Measurements from ENCODE around the gene ARL4A. TPM values are rescaled to one million over a fixed set of nuclear protein-coding genes. Genes with fewer than 3 reads are reported as not detected.

Gene ARL4A
- total and polyA plus RNA-seq, 9 of the 15 experiments (the other 6 are each of a cell fraction or from before 2014, with no cell fraction given): 118 to 688 (median 172) TPM

- TF ChIP-seq UBTF (IDR thresholded peaks at IDR 0.05; ENCODE audit: borderline replicate concordance in 1 of 2, low read depth in 2 of 2, low read length in 2 of 2): 0 out of 4 replicates have a peak, but pooled peaks of 1 of the 2 experiments have one; percentile 6
- TF ChIP-seq GABPA (tag; conservative IDR thresholded peaks at IDR 0.05; ENCODE audit: low read depth): no peak; the same call in 1 of the 2 replicates
- TF ChIP-seq STAT5B (CRISPR knock-in tag; IDR thresholded peaks at IDR 0.05): no peak
- peak; percentile 6 for TF ChIP-seq ZFP36 (IDR thresholded peaks at IDR 0.05; ENCODE audit: low read depth, low read length, partially characterized antibody)
- TF ChIP-seq PRPF4 (IDR thresholded peaks at IDR 0.05; ENCODE audit: insufficient read depth, low read depth, low read length, poor library complexity, severe bottlenecking): peak; percentile 45
- no peak for TF ChIP-seq HLTF (IDR thresholded peaks at IDR 0.05)
- peak; percentile 87 for TF ChIP-seq RBM25 (IDR thresholded peaks at IDR 0.05; ENCODE audit: low read depth, low read length, severe bottlenecking)
- TF ChIP-seq DDX20 (tag; IDR thresholded peaks at IDR 0.05; ENCODE audit: low read depth): no peak
- TF ChIP-seq CXXC5 (CRISPR knock-in tag; IDR thresholded peaks at IDR 0.05): peak; percentile 60
- TF ChIP-seq SMARCB1 (IDR thresholded peaks at IDR 0.05; ENCODE audit: insufficient read length, low read depth): no peak
- TF ChIP-seq NFIC (IDR thresholded peaks at IDR 0.05): peak; percentile 72
- TF ChIP-seq POLR3G (IDR thresholded peaks at IDR 0.05; ENCODE audit: extremely low read depth, insufficient read length, insufficient replicate concordance): no peak
- peak; percentile 65; the same call in 1 of the 2 replicates for TF ChIP-seq RB1 (IDR thresholded peaks at IDR 0.05; ENCODE audit: low read depth)
- TF ChIP-seq ATF3 (IDR thresholded peaks at IDR 0.05): no peak; the same call in 1 of the 2 replicates
- no peak; the same call in 1 of the 2 replicates for TF ChIP-seq ATF3 (CRISPR knock-in tag; conservative IDR thresholded peaks at IDR 0.05)
- peak; percentile 97 for TF ChIP-seq POLR2AphosphoS2 (IDR thresholded peaks at IDR 0.05; ENCODE audit: low read length)
- TF ChIP-seq NFXL1 (CRISPR knock-in tag; IDR thresholded peaks at IDR 0.05): no peak
- TF ChIP-seq NCOA4 (IDR thresholded peaks at IDR 0.05; ENCODE audit: partially characterized antibody): no peak
- TF ChIP-seq ARID1B (IDR thresholded peaks at IDR 0.05): no peak
- TF ChIP-seq ZNF592 (IDR thresholded peaks at IDR 0.05): no peak
- 0 out of 2 replicates have a peak, but pooled peaks have one; percentile 3 for TF ChIP-seq CBFA2T3 (IDR thresholded peaks at IDR 0.05)
- TF ChIP-seq ARHGAP35 (IDR thresholded peaks at IDR 0.05; ENCODE audit: partially characterized antibody): no peak
Observed at GRCh38 chr7:12686891-12687717, at the start of gene ARL4A (continued).
